GM12892 (cell line): ENCODE measurements around the gene OR4D6.

Source experiments
- POLR2A ChIP-seq: IDR thresholded peaks from 2 replicates; pipeline ENCODE4 v1.6.1; 2011; ENCODE audit warnings: low read depth, low read length, control low read depth
- POLR2AphosphoS5 ChIP-seq: IDR thresholded peaks from 2 replicates; pipeline ENCODE4 v1.6.1; 2011; ENCODE audit warnings: low read depth, low read length, control low read depth

DNA sequence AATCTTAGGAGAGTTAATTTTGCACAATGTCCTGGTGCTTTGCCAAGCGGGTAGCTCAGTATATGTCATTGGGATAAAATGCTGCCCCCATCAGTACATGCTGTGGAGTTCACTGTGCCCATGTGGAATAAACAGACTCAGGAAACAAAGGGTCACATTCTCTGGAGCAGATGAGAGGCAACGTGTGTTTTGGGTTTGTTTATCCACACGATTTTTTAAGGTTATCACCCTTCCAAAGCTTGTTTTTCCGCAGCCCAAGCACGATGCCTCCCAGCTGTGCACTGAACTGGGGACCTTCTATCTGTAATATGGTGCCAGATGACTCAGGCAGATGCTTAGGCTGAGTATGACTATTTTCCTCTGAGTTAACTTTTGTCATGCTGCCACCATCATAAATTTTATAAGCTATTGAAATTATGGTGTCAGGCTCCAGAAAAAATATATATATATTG, 6.5 kb downstream of the OR4D6 start:
- no peak for TF ChIP-seq POLR2A
- no peak for TF ChIP-seq POLR2AphosphoS5
